Measurements from ENCODE around the gene PGS1. TPM values are rescaled to one million over a fixed set of nuclear protein-coding genes. Genes with fewer than 3 reads are reported as not detected.

The PGS1 gene
- total and polyA plus RNA-seq, 8 donors, result 11.9 to 209 (median 31.6) TPM

GRCh38 chr17:78391843-78392242, 13.4 kb downstream of the PGS1 start:
- peaks cover 5 to 50% (median 37%) of the 10 kb centered on the region in 4 donors for H3K36me3 ChIP-seq
- peaks cover 25 to 78% (median 50%) of the 10 kb centered on the region in 4 donors for H3K4me1 ChIP-seq
- DNase-seq, result no peak
- intact Hi-C loops (cut with DNase I; ENCODE audit: low total_unique reads), result no loop called here
- 63 to 73% (median 70%) methylated on average over 4 of the region's 4 CpGs for WGBS, 5 donors
- H3K27ac ChIP-seq, result peak overlapping the region in 4 of 5 donors; percentile 13 to 95 (median 34)
- no peaks in the 10 kb centered on the region for H3K27me3 ChIP-seq
- no peaks in the 10 kb centered on the region for H3K9me3 ChIP-seq
- TF ChIP-seq POLR2AphosphoS5 (IDR thresholded peaks at IDR 0.05), result no peak
- TF ChIP-seq EP300 (IDR thresholded peaks at IDR 0.05), result no peak
- no peak overlapping the region for H3K4me3 ChIP-seq

- intact Hi-C loops (cut with DNase I; ENCODE audit: low total_unique reads), result no loop called here
- no peak for DNase-seq
- Histone ChIP-seq H3K27ac (peak overlapping the region in 1 of 5 donors; percentile 18), H3K4me3 (no peak overlapping the region), H3K36me3 (peaks cover 5 to 54% (median 39%) of the 10 kb centered on the region in 4 donors), H3K9me3 (no peaks in the 10 kb centered on the region), H3K4me1 (peaks cover 25 to 78% (median 52%) of the 10 kb centered on the region in 4 donors), H3K27me3 (no peaks in the 10 kb centered on the region)
- TF ChIP-seq POLR2AphosphoS5 (IDR thresholded peaks at IDR 0.05) (no peak), EP300 (IDR thresholded peaks at IDR 0.05) (no peak), CTCF (IDR thresholded peaks at IDR 0.05) (no peak), POLR2A (IDR thresholded peaks at IDR 0.05) (no peak)
- 90 to 96% (median 93%) methylated on average over 6 of the region's 6 CpGs for WGBS, 5 donors
Observed at GRCh38 chr17:78392295-78392694, 13.8 kb downstream of the PGS1 start.

GRCh38 chr17:78393575-78393974, 15.1 kb downstream of the PGS1 start:
- Histone ChIP-seq H3K36me3 (peaks cover 16 to 67% (median 51%) of the 10 kb centered on the region in 4 donors), H3K4me3 (no peak overlapping the region), H3K27ac (no peak overlapping the region), H3K27me3 (no peaks in the 10 kb centered on the region), H3K4me1 (peaks cover 18 to 77% (median 49%) of the 10 kb centered on the region in 4 donors), H3K9me3 (no peaks in the 10 kb centered on the region)
- TF ChIP-seq POLR2AphosphoS5 (IDR thresholded peaks at IDR 0.05) (no peak), POLR2A (IDR thresholded peaks at IDR 0.05) (no peak), CTCF (IDR thresholded peaks at IDR 0.05) (no peak), EP300 (IDR thresholded peaks at IDR 0.05) (no peak)
- intact Hi-C loops (cut with DNase I; ENCODE audit: low total_unique reads), result no loop called here
- peak in 1 of 2 donors; percentile 39 for DNase-seq
- 77 to 88% (median 87%) methylated on average over 4 of the region's 4 CpGs for WGBS, 5 donors

- intact Hi-C loops (cut with DNase I; ENCODE audit: low total_unique reads), result no loop called here
- peak in 1 of 2 donors; percentile 64 for DNase-seq
- peaks cover 22 to 74% (median 57%) of the 10 kb centered on the region in 4 donors for H3K36me3 ChIP-seq
- no peak overlapping the region for H3K27ac ChIP-seq
- WGBS, 5 donors, result 58 to 80% (median 71%) methylated on average over 7 of the region's 7 CpGs
- H3K4me1 ChIP-seq, result peaks cover 15 to 71% (median 46%) of the 10 kb centered on the region in 4 donors
- H3K27me3 ChIP-seq, result no peaks in the 10 kb centered on the region
- H3K4me3 ChIP-seq, result no peak overlapping the region
- TF ChIP-seq EP300 (IDR thresholded peaks at IDR 0.05) (no peak), POLR2AphosphoS5 (IDR thresholded peaks at IDR 0.05) (no peak), POLR2A (IDR thresholded peaks at IDR 0.05) (no peak), CTCF (IDR thresholded peaks at IDR 0.05) (no peak)
- no peaks in the 10 kb centered on the region for H3K9me3 ChIP-seq
Observed at GRCh38 chr17:78394209-78394608, 15.8 kb downstream of the PGS1 start.

GRCh38 chr17:78395155-78395554, 16.7 kb downstream of the PGS1 start:
- no peak for TF ChIP-seq POLR2A (IDR thresholded peaks at IDR 0.05)
- no peak for TF ChIP-seq CTCF (IDR thresholded peaks at IDR 0.05)
- TF ChIP-seq EP300 (IDR thresholded peaks at IDR 0.05), result no peak
- no peak for TF ChIP-seq POLR2AphosphoS5 (IDR thresholded peaks at IDR 0.05)
- intact Hi-C loops (cut with DNase I; ENCODE audit: low total_unique reads), result no loop called here
- H3K9me3 ChIP-seq, result no peaks in the 10 kb centered on the region
- H3K36me3 ChIP-seq, result peaks cover 31 to 83% (median 66%) of the 10 kb centered on the region in 4 donors
- H3K27ac ChIP-seq, result no peak overlapping the region
- peaks cover 9 to 64% (median 41%) of the 10 kb centered on the region in 4 donors for H3K4me1 ChIP-seq
- H3K27me3 ChIP-seq, result no peaks in the 10 kb centered on the region
- DNase-seq, result no peak
- WGBS, 5 donors, result 77 to 91% (median 87%) methylated on average over 2 of the region's 2 CpGs
- H3K4me3 ChIP-seq, result no peak overlapping the region

All from stomach (tissue), 9 donors.